GOT3 (cell line): Measurements from ENCODE around the gene SYNE1.

ENCODE experiments used
- DNase-seq: peaks from one replicate; lab custom pipeline; 2025; ENCODE audit warnings: mixed read lengths; lab: John Stamatoyannopoulos, UW

The SYNE1 gene

GRCh38 chr6:152273638-152274037 is 363.5 kb downstream of the SYNE1 start:
- DNase-seq: no peak

DNA sequence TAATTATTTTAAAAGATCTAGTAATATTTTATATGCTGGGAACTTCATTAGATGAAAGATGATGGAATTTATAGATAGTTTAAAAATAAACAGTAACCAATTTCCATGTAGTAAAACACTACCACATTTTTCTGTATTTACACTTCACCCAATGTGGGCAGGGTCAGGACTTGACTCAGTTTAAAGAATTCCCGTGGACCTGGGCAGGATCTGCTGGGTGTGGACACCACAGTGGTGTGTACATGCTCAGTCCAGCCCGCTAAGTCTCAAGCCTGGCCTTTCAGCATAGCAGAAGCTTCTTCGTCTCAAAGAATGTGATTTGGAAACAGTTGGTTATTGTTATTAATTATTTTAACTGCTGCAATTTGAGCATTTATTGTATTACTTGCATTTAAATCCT is 364.2 kb downstream of the SYNE1 start:
- no peak for DNase-seq

DNA sequence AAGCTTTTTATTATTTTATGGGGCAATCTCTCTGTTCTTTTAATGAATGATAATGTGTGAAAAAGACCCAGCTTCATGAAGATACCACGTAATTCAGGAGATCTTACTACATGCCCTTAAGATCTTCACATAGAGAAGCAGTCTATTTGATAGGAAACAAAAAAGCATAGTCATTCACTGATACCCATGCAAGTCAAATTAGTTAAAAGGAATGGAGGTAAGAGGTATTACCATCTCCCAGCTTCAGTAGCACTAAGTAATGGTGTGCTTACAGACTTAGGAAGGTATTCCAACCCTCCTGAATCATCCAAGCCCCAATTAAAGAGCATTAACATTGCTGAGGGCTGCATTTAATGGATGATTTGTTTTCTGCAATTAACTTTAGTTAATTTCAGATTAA is 364.7 kb downstream of the SYNE1 start:
- DNase-seq: no peak

- DNase-seq: no peak
Measured at GRCh38 chr6:152271776-152272464, 365.2 kb downstream of the SYNE1 start.

- no peak for DNase-seq
Measured at GRCh38 chr6:152270301-152270925, 366.7 kb downstream of the SYNE1 start.

DNA sequence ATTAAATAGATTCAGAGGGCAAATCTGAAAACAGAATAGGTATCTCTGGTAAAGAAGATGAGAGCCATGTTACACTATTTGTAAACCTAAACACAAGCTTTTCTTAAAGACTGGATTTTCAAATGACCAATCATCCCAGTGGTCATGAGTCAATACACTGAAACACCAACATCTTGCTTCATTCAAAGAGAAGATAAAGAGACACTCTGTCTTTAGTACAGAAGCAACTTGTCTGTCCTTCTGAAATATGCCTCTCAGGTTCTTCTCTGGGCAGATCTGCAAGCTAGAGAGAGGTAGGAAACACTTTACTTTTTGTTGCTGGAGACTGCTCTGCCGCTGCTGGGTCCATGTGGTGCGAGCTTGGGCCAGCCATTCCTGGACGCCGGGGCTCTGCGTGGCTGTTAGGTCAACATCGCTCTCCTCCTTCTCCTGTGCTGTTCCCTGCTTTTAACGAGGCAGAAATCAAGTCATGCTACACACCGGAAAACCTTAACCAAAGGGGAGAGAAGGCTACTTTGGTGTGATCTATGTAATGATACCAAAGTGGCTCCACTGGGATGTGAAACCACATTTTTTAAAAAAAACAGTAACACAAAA is 368.2 kb downstream of the SYNE1 start:
- DNase-seq: no peak

DNA sequence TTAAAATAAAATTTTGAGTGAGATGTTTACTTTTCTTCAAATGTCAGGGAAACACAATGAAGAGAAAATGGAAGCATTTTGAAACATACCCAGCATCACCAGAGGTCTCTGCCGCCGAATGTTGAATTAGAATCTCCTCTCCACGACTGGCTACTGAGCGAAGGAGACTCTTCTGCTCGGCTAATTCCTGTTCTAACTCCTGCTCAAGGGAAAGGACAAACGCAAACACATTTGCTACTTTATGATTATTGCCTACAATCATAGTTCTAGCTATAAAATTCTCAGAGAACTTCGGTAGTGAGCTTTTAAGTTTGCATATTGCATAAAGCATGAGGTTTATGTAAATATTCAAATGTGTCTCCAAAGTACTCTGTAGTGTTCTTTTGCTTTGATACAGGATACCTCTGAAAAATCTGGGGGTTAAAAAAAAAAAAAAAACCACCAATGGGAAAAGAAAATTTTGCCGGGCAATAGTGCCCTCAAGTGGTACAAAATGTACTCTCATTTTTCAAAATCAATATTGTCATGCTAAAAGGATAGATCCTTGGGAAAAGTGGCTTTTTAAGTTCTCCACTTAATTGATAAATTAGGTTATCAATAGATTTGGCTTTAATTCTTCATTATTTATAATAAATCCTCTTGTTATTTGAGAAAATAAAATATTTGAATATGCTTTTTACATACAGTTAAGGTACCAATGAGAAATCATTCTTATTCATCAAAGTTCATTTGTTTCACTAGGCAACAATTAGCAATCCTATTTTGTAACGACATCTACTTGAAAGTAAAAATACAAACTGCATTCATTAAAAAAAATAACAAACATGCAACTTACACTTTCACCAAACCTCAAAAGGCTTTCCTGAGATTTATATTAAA is 369.0 kb downstream of the SYNE1 start:
- DNase-seq: no peak

GRCh38 chr6:152265651-152266050 is 371.5 kb downstream of the SYNE1 start:
- DNase-seq: no peak

DNA sequence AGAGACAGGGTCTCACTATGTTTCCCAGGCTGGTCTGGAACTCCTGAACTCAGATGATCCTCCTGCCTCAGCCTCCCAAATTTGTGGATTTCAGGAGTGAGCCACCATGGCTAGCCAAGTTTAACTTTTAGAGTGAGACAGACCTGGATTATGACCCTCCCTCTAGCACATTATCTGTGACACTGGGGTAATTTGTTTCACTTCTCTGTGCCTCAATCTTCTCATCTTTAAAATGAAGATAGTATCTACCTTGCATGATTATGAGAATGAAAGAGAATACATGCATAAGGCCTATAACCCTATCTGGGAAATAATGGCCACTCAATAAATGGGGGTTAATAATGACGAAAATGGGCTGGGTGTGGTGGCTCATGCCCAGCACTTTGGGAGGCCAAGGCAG is 373.6 kb downstream of the SYNE1 start:
- no peak for DNase-seq

DNA sequence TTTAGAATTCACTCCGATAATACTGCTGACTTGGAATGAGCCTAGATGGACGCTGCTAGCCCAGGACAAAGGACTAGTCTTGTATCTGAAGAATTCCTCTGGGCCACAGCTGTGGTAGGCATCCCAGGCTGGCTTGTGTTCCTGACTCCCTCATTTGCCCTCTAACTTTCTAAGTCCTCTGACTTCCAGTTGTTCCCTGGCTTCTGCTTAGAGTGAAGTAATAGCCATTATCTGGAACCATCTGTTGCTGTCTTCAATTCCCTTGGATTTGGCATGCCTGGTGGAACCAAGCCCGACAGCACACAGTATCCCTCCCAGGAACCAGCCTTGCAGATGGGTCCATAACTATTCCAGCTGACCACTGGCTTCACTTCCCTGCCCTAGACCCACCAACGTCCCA is 376.0 kb downstream of the SYNE1 start:
- DNase-seq: no peak

GRCh38 chr6:152259234-152259633 is 377.9 kb downstream of the SYNE1 start:
- no peak for DNase-seq

GRCh38 chr6:152257581-152257980 is 379.6 kb downstream of the SYNE1 start:
- DNase-seq: no peak

DNA sequence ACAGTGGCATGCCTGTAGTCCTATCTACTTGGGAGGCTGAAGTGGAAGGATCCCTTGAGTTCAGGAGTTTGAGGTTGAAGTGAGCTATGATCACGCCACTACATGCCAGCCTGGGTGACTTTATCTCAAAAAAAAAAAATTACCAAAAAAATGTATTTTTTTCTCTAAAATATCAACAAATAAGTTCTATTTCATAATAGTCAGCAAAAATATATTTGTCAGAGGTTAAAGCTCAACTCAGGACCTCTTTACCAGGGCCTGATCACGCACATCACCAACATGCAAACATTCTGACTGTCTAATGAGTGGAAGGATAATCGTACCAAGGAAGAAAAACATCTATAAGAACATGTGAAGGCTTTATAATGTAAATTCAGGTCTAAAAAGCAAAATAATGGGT is 387.0 kb downstream of the SYNE1 start:
- no peak for DNase-seq

DNA sequence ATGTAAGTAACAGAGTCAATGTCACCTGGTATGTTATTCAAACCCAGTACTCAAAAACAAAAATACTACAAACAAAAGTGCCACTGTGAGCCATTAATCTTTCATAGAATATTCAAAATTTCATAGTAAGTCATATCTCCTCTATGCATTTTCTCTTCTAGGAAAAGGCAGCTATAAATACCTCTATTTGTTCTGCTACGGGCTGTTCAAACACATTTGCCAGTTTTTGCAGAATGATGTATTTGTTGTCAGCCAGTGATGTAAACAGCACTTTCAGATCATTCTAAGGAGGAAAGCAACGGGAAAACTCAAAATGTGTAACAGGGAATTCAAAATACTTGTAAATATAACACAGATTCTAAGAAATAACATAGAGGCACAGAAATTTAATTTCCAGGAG is 388.2 kb downstream of the SYNE1 start:
- no peak for DNase-seq

GRCh38 chr6:152246554-152247337 is 390.4 kb downstream of the SYNE1 start:
- DNase-seq: no peak

- DNase-seq: no peak
Measured at GRCh38 chr6:152244998-152245630, 392.0 kb downstream of the SYNE1 start.

DNA sequence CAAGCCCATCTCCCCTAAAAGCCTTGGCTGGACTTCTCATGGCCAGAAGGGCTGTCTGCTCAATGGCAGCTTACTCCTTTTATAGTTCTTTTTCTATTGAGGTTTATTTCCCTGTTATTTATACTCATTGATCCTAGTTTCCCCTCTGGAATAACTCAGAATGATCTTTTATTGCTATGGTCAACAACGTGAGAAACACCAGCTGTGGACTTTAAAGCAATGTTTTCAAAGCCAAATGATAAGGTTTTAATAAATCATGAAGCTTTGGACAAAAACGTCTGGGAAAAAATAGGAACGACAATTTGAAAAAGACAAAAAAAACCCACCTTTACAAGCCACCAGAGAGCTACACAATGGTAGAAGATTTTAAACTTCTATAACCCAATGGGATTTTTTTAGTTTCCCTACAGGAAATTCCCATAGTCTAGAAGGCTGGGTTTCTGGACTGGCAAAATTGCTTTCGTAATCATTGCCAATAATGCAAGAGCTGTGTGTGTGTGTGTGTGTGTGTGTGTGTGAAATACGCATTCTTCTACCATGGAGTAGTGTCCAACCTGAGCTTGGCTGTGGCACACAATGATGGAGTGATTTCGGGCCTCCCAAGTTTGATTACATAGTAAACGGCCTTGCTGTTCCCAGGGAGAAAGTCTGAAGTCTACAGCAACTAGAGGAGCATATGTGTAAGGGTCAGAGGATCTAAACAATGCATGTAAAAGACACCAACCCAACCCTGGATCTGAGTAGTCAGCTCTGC is 396.0 kb downstream of the SYNE1 start:
- DNase-seq: no peak

DNA sequence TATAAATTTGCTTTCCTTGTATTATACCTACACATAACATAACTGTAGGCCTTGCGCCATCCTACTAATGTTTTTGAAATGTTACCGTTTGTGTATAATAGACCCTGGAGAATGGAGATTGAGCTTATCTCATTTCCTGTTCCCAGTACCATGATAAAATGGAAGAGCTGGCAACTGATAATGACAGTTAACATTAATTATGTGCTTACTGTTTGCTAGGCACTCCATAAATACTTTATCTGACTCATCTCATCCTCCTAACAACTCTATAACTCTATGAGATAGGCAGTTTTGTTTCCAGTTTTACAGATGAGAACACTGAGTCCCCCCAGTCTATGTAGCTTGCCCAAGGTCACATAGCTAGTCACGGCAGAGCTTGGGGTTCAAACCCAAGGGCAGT is 396.7 kb downstream of the SYNE1 start:
- no peak for DNase-seq

- no peak for DNase-seq
Measured at GRCh38 chr6:152236370-152237097, 400.6 kb downstream of the SYNE1 start.
